ENCODE results near the gene LHX3.

- no peak for TF ChIP-seq CTCF (IDR thresholded peaks at IDR 0.05; ENCODE audit: poor library complexity, severe bottlenecking)
- no peak for TF ChIP-seq EP300 (conservative IDR thresholded peaks at IDR 0.05; ENCODE audit: poor library complexity, severe bottlenecking)
- no peak for TF ChIP-seq MXI1 (conservative IDR thresholded peaks at IDR 0.05; ENCODE audit: poor library complexity, severe bottlenecking)
Observed at GRCh38 chr9:136173648-136174290, 31.2 kb downstream of the LHX3 start.
